ENCODE measurements around the gene LHFPL3.

The LHFPL3 gene

DNA sequence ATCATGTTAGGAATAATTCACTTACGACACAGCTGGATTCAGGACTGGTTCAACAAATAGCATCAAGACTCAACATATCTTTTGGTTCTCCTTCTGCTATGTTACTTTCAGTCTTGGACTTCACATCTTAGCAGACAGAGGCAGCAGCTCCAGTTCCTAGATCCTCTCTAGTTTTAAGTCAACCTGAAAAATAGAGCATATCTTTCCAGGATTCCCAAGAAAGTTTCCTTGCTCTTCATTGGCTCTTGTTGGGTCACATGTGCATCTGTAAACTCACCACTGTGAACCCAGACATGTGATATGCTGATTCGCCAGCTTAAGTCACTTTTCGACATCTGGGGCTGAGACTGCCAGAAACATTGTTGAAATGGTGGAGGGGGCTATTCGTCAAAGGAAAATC lies 475.5 kb downstream of the LHFPL3 start:
- TF ChIP-seq, protein P1, sequence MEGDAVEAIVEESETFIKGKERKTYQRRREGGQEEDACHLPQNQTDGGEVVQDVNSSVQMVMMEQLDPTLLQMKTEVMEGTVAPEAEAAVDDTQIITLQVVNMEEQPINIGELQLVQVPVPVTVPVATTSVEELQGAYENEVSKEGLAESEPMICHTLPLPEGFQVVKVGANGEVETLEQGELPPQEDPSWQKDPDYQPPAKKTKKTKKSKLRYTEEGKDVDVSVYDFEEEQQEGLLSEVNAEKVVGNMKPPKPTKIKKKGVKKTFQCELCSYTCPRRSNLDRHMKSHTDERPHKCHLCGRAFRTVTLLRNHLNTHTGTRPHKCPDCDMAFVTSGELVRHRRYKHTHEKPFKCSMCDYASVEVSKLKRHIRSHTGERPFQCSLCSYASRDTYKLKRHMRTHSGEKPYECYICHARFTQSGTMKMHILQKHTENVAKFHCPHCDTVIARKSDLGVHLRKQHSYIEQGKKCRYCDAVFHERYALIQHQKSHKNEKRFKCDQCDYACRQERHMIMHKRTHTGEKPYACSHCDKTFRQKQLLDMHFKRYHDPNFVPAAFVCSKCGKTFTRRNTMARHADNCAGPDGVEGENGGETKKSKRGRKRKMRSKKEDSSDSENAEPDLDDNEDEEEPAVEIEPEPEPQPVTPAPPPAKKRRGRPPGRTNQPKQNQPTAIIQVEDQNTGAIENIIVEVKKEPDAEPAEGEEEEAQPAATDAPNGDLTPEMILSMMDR (conservative IDR thresholded peaks at IDR 0.05), result no peak
- no peak overlapping the region for H3K27ac ChIP-seq

DNA sequence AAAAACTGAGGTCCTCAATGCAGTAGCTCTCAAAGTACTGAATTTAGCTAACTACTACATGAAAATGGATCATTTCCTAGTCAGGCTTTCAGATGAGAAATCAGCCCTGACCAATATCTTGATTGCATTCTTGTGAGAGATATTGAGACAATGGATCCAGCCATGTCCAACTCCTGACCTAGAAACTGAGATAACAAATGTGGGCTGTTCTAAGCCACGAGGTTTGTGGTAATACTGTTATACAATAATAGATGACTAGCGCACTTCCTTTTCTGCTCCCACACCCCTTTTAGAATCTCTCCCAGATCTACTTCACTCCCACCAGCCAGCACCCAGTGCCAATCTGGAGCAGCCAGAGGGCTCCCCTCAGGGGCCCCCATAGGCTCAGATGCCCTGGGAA lies 476.3 kb downstream of the LHFPL3 start:
- TF ChIP-seq, protein P1 (conservative IDR thresholded peaks at IDR 0.05), result no peak
- H3K27ac ChIP-seq, result no peak overlapping the region

DNA sequence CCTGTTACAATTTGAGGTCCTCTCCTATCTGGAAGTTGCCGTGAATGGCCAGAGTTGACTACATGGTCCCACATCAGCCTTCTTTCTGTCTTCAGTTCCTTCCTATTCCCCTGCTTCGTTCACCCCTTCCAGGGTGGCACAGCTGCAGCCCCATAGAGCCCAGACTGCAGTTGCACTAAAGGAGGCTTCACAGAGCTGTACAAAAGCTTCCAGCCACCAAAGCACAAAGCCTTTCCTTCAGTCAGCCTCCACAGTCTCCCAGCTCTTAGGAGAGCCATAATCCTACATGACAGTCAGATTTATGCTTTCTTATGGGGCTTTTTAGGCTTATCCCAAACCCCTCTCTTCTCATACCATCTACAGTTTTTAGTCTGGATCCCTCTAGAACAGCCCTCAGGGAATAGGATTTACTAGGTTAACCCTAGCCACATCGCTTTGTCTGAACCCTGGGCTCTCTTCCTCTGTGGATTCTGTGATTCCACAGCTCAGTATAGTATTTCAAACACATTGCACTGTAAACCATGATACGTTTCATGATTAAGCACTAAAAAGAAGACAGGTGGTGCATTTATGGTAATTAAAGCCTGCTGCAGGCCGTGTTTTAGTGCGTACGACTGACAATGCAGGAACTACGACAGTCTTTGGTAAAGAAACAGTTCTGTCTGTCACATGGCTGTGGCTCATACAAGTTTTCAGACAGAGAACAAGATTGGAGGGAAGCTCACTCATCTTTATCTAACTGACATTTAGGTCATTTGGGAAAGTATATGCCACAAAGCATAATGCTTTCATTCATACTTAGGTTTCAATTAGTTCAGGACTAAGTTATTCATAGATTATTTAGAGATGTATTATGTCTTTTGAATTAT lies 477.3 kb downstream of the LHFPL3 start:
- TF ChIP-seq, protein P1 (conservative IDR thresholded peaks at IDR 0.05), result no peak
- no peak overlapping the region for H3K27ac ChIP-seq

DNA sequence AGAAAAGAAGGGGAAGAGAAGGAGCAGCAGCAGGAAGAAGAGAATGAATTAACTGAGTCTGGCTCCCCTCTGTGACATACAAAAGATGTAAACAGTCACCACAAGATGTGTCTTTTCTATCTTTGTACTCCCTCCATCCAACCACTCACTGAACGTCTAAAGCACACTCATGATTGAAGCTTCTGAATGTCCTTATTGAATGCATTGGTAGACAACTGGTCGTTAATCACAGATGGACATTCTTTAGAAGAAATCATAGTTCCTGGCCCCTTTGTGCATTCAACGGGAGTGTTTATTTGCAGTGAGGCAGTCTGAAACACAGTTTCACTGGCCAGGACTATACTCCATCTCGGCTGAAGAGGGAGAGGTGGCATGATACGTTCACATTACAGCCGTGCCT lies 479.3 kb downstream of the LHFPL3 start:
- no peak overlapping the region for H3K27ac ChIP-seq
- TF ChIP-seq, protein P1 (conservative IDR thresholded peaks at IDR 0.05), result no peak

DNA sequence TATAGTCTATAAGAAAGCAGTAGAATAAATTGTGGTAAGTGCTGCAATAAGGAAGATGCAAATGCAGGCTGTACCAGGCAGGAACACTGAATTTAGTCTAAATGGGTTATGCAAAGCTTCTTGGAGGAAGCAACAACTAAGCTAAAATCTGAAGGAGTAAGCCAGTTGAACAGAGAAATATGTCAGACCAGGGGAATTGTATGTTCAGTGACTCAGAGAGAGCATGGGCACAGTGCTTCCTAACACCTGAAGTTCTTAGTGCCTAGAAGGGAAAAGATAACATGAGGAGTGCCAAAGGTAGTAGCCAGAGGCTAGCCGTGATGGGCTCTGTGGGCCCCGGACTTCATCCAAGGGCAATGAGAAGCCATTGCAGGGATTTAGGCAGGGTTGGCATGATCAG lies 481.5 kb downstream of the LHFPL3 start:
- TF ChIP-seq, protein P1 (conservative IDR thresholded peaks at IDR 0.05), result no peak

DNA sequence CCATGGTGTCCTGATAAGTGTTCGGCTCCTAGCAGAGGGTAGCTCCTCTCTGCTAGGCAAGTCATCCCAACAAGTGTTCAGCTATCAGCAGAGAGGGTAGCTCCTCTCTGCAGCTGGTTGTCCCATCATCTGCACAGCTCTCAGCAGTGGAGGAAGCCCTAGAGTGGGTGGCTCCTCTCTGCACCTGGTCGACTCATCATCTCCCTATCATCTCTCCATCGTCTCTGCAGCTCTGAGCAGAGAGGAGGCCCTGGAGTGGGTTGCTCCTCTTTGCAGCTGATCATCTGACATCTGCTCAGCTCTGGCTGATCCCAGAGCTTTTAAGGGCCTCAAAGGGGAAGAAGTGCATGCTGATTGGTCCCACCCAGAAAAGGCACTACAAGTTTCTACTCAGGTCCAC lies 485.7 kb downstream of the LHFPL3 start:
- no peak overlapping the region for H3K27ac ChIP-seq
- TF ChIP-seq, protein P1 (conservative IDR thresholded peaks at IDR 0.05), result no peak

More for the DNA sequence above, 481.5 kb downstream of the LHFPL3 start:
- H3K27ac ChIP-seq, result no peak overlapping the region

DNA sequence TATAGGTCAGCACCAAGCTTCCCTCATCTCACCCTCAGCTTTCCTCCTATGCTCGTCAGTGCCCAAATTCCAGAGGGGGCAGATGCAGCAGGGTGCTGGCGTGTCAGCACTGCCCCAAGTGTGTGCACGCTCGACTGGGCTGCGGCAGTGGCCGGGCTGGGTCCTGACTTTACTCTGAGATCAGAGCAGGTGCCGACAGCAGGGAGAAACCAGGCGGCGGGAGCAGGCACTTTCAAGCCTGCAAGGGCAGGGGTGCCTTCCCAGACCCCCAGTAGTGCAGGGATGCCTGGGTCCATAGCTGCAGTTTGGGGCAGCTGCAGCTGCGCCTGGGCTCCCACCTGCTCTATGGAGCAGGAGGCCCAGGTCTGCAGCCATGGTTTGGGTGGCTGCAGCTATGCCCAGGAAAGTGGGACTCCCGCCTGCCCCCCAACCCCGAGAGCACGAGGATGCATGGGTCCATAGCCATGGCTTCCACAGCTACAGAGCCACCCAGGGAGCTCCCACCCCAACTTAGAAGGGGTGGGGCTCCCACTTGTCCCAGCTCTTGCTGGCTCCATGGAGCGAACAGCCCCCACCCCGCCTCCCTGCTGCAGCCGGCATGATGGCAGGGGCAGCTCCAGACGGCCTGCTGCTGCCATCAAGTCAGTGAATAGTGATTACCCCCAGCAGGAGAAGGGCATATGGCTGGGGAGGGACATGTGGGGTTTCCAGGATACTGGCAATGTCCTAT lies 486.4 kb downstream of the LHFPL3 start:
- TF ChIP-seq, protein P1 (conservative IDR thresholded peaks at IDR 0.05), result no peak
- no peak overlapping the region for H3K27ac ChIP-seq

All from VCaP (cell line).